ENCODE data around the gene LRMDA. TPM values are rescaled to one million over a fixed set of nuclear protein-coding genes. Genes with fewer than 3 reads are reported as not detected.

LRMDA gene
- total RNA-seq, 3 donors from 2014 or later, result 9.4 to 14.9 (median 10.3) TPM

DNA sequence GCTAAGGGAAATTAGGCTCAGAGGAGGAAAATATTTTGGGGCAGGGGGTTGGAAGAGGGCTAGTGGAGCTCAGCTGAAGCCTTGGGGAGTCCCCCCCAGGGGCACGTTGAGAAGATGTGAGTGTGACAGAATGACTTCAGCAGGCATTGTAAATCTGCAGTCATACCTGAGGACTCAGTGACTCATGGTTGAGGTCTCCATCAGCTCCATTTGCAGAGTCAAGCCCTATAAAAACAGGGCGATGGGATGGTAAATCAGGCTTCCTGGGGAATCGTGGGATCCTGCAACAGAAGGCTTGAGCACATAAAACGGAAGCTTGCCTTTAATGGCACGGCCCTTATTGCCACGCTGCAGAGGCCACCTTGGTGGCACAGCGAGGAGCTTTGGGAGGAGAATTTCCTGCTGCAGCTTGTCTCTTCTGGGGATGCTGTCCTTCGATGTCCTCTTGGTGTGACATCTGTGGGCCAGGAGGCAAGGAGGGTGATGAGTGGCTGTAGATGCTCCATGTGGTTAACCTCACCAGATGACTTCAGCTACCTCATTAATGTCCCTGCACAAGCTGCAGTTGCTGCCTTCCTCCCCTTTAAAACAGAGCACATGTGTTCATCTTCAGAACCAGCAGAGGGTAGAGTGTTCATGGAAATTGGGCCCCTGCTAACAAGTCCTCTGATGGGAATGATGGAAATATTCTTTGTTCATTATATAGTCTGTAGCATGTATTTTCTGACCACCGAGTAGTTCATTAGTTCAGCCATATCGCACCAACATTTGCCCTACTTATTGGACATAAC is 285.9 kb downstream of the LRMDA start:
- TF ChIP-seq, protein P1, sequence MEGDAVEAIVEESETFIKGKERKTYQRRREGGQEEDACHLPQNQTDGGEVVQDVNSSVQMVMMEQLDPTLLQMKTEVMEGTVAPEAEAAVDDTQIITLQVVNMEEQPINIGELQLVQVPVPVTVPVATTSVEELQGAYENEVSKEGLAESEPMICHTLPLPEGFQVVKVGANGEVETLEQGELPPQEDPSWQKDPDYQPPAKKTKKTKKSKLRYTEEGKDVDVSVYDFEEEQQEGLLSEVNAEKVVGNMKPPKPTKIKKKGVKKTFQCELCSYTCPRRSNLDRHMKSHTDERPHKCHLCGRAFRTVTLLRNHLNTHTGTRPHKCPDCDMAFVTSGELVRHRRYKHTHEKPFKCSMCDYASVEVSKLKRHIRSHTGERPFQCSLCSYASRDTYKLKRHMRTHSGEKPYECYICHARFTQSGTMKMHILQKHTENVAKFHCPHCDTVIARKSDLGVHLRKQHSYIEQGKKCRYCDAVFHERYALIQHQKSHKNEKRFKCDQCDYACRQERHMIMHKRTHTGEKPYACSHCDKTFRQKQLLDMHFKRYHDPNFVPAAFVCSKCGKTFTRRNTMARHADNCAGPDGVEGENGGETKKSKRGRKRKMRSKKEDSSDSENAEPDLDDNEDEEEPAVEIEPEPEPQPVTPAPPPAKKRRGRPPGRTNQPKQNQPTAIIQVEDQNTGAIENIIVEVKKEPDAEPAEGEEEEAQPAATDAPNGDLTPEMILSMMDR (IDR thresholded peaks at IDR 0.05), result no peak
- ATAC-seq, result no peak

DNA sequence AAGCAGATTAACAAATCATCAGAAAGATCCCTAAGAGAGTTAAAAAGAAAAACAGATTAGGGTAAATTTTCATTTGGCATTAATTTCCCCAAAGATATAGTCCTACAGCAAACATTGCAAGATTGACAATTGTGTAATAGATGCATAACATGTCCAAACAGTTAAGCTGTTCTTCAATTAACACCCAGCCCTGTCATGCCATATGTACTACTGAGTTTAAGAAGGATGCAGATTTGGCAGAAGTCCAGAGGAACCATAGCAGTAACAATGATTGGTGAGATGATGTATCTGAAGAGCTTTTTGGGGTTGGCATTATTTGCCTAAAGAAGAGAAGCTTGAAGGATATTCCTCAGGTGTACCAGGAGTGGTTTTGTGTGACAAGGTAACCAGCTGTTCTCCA is 287.6 kb downstream of the LRMDA start:
- no peaks in the 10 kb centered on the region for H3K36me3 ChIP-seq (ENCODE audit: low read depth)
- H3K4me3 ChIP-seq, result no peak overlapping the region
- DNase-seq (no peak), ATAC-seq (no peak)
- TF ChIP-seq, protein P1 (IDR thresholded peaks at IDR 0.05), result no peak
- intact Hi-C loops (cut with DNase I, micrococcal nuclease), result no loop called here
- H3K9me3 ChIP-seq, result no peaks in the 10 kb centered on the region
- H3K4me1 ChIP-seq (ENCODE audit: low read depth), result no peaks in the 10 kb centered on the region

More for the DNA sequence above, 285.9 kb downstream of the LRMDA start:
- no peaks in the 10 kb centered on the region for H3K36me3 ChIP-seq (ENCODE audit: low read depth)
- H3K4me1 ChIP-seq (ENCODE audit: low read depth), result no peaks in the 10 kb centered on the region
- intact Hi-C loops (cut with DNase I, micrococcal nuclease), result no loop called here
- DNase-seq, result no peak
- H3K4me3 ChIP-seq, result no peak overlapping the region
- H3K9me3 ChIP-seq, result no peaks in the 10 kb centered on the region

DNA sequence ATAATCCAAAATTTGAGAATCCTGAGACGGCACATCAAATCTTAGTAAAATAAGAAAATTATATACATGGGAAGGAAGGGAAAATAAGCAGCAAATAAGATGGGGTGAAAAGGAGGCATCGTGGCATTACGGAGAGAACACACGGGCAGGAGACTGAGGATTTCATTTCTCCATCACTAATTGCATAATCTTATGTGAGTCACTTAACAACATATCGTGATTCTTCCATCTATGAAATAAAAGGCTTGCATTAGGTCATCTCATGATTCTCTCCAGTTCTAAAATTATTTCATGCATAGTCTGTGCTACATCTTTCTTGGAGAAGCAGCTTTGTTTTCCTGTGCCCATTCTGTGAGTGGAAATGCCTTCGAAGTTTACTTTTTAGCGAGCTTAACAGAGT is 288.7 kb downstream of the LRMDA start:
- H3K36me3 ChIP-seq (ENCODE audit: low read depth), result no peaks in the 10 kb centered on the region
- no peaks in the 10 kb centered on the region for H3K4me1 ChIP-seq (ENCODE audit: low read depth)
- H3K9me3 ChIP-seq, result no peaks in the 10 kb centered on the region
- no peak for DNase-seq
- intact Hi-C loops (cut with DNase I, micrococcal nuclease), result no loop called here
- TF ChIP-seq, protein P1 (IDR thresholded peaks at IDR 0.05), result no peak
- ATAC-seq, result no peak
- no peak overlapping the region for H3K4me3 ChIP-seq

DNA sequence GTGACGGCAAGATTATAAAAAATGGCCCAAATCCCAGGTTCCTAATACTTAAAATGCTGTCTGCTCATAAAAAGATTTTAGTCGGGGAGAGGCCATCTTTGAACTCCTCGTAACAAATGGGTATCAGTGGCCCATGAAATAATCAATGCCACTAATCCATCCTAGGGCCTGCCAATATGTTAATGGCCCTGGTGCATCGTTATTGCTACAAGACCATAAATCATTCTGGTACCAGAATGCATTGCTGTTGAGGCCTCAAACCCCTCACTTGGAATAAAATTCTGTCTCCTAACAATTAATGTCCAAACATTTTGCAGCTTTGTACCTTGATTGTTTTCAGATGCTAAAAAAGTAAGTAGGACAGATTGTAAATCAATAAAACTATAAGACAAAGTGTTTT is 290.6 kb downstream of the LRMDA start:
- H3K9me3 ChIP-seq, result no peaks in the 10 kb centered on the region
- intact Hi-C loops (cut with DNase I, micrococcal nuclease), result no loop called here
- DNase-seq (no peak), ATAC-seq (no peak)
- TF ChIP-seq, protein P1 (IDR thresholded peaks at IDR 0.05), result no peak
- H3K36me3 ChIP-seq (ENCODE audit: low read depth), result no peaks in the 10 kb centered on the region
- H3K4me1 ChIP-seq (ENCODE audit: low read depth), result no peaks in the 10 kb centered on the region
- no peak overlapping the region for H3K4me3 ChIP-seq

DNA sequence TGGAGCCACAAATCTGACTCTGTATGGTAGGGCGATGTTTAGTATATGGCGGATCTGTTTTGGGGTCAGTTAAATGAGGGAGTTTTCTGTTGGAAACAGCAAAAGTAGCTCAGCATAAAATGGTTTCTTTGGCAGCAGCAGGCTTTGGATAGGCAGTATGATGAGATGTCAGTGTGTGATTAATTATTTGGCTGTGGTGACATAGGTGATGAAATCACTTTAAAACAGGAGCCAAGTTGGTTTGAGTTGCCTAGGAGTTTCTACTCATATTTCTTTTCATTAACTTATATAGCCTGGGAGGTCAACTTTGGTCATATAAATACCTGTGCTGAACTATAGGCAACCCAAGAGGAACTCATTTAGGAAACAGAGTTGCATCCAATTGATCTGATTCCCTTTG is 291.2 kb downstream of the LRMDA start:
- no peaks in the 10 kb centered on the region for H3K9me3 ChIP-seq
- no peak for DNase-seq
- TF ChIP-seq, protein P1 (IDR thresholded peaks at IDR 0.05), result no peak
- no peaks in the 10 kb centered on the region for H3K36me3 ChIP-seq (ENCODE audit: low read depth)
- H3K4me3 ChIP-seq, result no peak overlapping the region
- H3K4me1 ChIP-seq (ENCODE audit: low read depth), result no peaks in the 10 kb centered on the region
- no peak for ATAC-seq
- intact Hi-C loops (cut with DNase I, micrococcal nuclease), result no loop called here

Data from mucosa of descending colon (tissue), 3 donors.